HCT116 (cell line): ENCODE measurements around the gene TMEM25.

Experiments
- CEBPB ChIP-seq: IDR thresholded peaks from 2 replicates; pipeline ENCODE4 v1.6.1; 2012; ENCODE audit warnings: low read depth
- FOSL1 ChIP-seq: IDR thresholded peaks from 2 replicates; pipeline ENCODE4 v1.6.1; 2012; ENCODE audit warnings: low read depth
- POLR2A ChIP-seq: IDR thresholded peaks from 2 replicates; pipeline ENCODE4 v1.7.0; 2011; ENCODE audit warnings: borderline replicate concordance; ENCODE audit not compliant: insufficient read depth, insufficient read length; ENCODE audit errors: extremely low read depth
- POLR2AphosphoS5 ChIP-seq: IDR thresholded peaks from 2 replicates; pipeline ENCODE4 v1.6.1; 2011; ENCODE audit warnings: mild to moderate bottlenecking, low read depth, low read length, moderate library complexity
- TF ChIP-seq, protein P1 (sequence below): IDR thresholded peaks from 2 replicates; pipeline ENCODE4 v1.6.1; 2012
- TF ChIP-seq, protein P2 (sequence below), 3 experiments: fragments of 200-600 bp in 1 of 3; sonication (generic) in 1 of 3; IDR thresholded peaks in 2 of 3; conservative IDR thresholded peaks in 1 of 3; 2 replicates each; pipeline ENCODE4 v1.5.1; 2012 to 2017; ENCODE audit warnings: low read depth in 2 of 3, low read length in 2 of 3, antibody characterized with exemption in 1 of 3, borderline replicate concordance in 1 of 3, control low read depth in 1 of 3, mild to moderate bottlenecking in 1 of 3, mixed read lengths in 1 of 3, mixed run types in 1 of 3, moderate library complexity in 1 of 3; ENCODE audit not compliant: insufficient read depth in 1 of 3
- TF ChIP-seq, protein P3 (sequence below): IDR thresholded peaks from 2 replicates; pipeline ENCODE4 v1.6.1; 2012; ENCODE audit warnings: low read depth

DNA sequence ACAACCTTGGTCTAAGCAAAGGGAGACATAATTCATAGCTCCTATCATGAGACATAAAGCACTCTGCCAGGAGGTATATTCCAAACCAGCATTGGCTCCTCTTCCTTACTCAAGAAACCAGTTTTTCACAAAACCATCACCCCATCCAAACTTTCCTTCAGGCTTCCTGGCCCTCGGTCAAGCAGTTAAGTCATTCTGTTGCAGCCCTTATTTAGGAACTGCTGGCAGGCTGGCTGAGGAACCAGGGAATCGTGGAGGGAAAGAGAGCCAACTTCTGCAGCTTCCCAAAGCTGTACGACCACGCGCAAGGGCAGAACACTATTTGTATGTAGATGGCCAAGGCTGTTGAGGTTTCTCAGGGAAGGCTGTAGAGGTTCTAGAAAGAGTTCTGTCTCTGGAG, 34.1 kb downstream of the TMEM25 start:
- TF ChIP-seq, protein P1, sequence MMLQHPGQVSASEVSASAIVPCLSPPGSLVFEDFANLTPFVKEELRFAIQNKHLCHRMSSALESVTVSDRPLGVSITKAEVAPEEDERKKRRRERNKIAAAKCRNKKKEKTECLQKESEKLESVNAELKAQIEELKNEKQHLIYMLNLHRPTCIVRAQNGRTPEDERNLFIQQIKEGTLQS, result no peak
- TF ChIP-seq, protein P2, sequence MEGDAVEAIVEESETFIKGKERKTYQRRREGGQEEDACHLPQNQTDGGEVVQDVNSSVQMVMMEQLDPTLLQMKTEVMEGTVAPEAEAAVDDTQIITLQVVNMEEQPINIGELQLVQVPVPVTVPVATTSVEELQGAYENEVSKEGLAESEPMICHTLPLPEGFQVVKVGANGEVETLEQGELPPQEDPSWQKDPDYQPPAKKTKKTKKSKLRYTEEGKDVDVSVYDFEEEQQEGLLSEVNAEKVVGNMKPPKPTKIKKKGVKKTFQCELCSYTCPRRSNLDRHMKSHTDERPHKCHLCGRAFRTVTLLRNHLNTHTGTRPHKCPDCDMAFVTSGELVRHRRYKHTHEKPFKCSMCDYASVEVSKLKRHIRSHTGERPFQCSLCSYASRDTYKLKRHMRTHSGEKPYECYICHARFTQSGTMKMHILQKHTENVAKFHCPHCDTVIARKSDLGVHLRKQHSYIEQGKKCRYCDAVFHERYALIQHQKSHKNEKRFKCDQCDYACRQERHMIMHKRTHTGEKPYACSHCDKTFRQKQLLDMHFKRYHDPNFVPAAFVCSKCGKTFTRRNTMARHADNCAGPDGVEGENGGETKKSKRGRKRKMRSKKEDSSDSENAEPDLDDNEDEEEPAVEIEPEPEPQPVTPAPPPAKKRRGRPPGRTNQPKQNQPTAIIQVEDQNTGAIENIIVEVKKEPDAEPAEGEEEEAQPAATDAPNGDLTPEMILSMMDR (IDR thresholded peaks at IDR 0.05 in 2 of 3, conservative IDR thresholded peaks at IDR 0.05 in 1 of 3; ENCODE audit: borderline replicate concordance in 1 of 3, insufficient read depth in 1 of 3, low read depth in 2 of 3, low read length in 2 of 3), result no peak
- no peak for TF ChIP-seq POLR2AphosphoS5
- TF ChIP-seq, protein P3, sequence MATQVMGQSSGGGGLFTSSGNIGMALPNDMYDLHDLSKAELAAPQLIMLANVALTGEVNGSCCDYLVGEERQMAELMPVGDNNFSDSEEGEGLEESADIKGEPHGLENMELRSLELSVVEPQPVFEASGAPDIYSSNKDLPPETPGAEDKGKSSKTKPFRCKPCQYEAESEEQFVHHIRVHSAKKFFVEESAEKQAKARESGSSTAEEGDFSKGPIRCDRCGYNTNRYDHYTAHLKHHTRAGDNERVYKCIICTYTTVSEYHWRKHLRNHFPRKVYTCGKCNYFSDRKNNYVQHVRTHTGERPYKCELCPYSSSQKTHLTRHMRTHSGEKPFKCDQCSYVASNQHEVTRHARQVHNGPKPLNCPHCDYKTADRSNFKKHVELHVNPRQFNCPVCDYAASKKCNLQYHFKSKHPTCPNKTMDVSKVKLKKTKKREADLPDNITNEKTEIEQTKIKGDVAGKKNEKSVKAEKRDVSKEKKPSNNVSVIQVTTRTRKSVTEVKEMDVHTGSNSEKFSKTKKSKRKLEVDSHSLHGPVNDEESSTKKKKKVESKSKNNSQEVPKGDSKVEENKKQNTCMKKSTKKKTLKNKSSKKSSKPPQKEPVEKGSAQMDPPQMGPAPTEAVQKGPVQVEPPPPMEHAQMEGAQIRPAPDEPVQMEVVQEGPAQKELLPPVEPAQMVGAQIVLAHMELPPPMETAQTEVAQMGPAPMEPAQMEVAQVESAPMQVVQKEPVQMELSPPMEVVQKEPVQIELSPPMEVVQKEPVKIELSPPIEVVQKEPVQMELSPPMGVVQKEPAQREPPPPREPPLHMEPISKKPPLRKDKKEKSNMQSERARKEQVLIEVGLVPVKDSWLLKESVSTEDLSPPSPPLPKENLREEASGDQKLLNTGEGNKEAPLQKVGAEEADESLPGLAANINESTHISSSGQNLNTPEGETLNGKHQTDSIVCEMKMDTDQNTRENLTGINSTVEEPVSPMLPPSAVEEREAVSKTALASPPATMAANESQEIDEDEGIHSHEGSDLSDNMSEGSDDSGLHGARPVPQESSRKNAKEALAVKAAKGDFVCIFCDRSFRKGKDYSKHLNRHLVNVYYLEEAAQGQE, result no peak
- no peak for TF ChIP-seq FOSL1
- TF ChIP-seq POLR2A, result no peak
- TF ChIP-seq CEBPB, result no peak
